ENCODE measurements around the gene ERN2.

The ERN2 gene

DNA sequence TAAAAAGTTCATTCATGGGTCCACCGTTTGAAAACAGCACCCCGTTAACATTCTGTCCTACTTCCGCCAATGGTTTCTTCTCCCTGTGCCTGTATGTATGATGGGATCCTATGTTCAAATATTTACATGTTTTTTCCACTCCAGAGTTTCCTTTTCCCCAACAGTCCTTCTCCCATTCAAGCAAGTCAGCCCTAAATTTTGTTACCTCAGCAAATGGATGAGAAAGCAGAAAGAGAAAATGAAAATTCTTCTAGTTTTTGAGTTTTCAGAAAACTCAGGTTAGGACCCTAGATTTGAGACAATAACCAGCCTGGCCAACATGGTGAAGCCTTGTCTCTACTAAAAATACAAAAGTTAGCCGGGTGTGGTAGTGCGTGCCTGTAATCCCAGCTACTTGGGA is 3.5 kb upstream of the ERN2 start:
- DNase-seq: no peak

- no peak for DNase-seq
Measured at GRCh38 chr16:23711785-23712184, 1.2 kb downstream of the ERN2 start.

DNA sequence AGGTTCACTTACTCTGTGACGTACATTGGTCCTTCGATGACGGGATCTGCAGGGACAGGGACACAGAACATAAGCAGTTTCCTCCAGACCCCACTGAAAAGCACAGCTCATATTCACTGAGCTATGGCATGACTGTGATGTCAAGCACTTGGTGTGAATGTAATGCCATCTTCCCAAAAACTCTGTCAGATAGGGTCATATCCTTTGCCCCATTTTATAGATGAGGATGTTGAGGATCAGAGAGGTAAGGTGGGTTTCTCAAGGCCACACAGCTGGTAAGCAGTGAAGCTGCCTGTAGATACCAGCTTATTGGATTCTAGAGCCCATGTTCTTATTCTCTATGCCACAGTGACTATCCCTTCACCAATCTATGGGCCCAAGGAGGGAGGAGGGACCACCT is 2.5 kb downstream of the ERN2 start:
- no peak for DNase-seq

GRCh38 chr16:23710008-23710407 is 3.0 kb downstream of the ERN2 start:
- no peak for DNase-seq

DNA sequence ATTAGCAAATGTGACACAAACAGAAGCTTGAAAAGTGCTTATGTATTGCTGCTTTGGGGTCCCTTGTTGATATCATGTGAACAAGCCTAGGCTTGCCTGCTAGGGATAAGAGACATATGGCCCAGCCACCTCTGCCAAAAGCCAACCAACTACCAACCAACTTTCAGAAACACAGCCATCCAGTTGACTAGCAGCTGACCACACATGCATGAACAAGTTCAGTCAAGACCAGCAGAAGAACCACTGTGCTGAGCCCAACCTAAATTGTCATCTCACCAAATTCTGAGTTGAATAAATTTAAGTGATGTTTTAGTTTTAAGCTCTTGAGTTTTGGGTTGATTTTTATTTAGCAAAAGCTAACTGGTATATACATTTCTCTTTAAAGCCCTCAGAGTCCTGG is 3.5 kb downstream of the ERN2 start:
- no peak for DNase-seq

DNA sequence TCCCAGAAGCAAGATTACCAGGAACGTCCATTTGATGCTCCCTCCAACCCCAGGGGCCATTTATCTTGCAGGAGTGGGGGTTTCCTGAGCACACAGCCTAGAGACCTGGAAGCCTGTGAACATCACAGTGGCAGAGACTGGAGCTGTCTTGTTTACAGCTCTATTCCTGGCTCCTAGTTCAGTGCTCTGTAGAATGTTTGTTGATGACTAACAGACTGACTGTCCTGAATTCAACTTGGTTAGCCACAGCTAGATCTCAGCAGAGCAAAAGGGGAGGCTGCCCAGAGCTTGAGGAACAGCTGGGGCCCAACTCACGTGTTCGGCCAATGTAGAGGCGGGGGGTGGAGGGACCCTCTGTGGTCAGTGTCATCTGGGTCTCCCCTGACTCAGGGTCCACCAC is 6.6 kb downstream of the ERN2 start:
- DNase-seq: no peak

GRCh38 chr16:23705517-23705902 is 7.5 kb downstream of the ERN2 start:
- DNase-seq: no peak

DNA sequence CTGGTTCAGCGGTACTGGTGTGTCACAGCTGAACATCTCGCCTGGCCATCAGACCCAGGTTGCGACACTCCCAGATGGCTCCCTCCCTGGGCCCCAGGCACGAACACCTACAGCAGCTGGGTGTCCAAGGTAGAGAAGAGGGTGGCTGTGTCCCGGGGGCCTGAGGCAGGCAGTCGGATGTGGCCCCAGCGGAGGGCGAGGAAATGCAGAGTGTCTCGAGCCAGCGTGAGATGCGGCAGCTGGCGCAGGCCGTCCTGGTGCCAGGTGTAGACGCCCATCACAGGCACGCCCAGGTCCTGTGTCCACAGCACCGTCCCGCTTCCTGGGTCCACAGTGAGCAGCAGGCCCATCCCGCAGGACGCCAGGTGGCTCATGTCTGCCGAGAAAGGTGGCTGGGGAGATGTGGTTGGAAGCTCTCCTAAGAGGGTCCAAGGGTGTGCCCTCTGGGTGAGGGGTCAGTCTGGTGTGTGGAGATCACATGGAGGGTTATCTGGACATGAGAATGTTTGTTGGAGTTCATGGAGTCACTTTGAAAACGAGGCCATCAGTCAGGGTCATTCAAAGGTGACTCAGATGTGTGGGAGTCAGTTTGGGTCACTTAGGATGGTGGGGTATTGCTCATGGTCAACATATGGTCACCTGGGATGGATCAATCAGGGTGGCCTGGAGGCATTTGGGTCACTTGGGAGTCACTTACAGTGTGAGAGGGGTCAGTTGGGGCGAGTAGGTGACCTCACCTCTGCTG is 8.1 kb downstream of the ERN2 start:
- DNase-seq: no peak

- DNase-seq: no peak
Measured at GRCh38 chr16:23702951-23703350, 10.1 kb downstream of the ERN2 start.

DNA sequence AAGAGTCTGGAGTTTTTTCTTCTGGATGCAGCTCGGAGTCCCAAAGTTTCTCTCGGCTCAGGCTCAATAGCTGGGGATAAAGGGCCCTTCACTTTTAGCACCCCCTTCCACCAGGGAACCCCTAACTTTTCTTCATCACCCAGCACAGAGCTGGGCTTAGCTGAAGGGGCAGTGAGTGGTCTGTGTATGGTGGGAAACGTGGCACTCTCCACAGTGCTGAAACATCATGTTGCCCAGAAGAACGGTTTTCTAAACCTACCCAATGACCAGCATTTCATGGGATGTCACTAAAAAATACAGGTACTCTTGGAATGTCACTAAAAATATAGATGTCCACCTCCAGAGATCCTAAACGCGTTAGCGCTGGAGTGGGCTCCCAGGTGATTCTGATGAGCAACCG is 12.0 kb downstream of the ERN2 start:
- no peak for DNase-seq

GRCh38 chr16:23700509-23700908 is 12.5 kb downstream of the ERN2 start:
- DNase-seq: no peak

DNA sequence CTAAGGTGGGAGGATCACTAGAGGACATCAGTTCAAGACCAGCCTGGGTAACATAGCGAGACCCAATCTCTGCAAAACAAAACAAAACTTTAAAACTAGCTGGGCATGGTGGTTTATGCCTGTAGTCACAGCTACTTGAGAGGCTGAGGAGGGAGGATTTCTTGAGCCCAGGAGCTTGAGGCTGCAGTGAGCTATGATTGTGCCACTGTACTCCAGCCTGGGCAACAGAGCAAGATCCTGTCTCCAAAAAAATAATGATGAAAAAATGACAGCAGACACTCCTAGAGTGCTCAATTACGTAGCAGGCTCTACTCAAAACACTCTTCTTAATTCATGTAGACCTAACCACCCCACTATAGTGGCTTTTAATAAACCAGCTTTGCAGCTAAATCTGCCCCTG is 12.9 kb downstream of the ERN2 start:
- no peak for DNase-seq

GRCh38 chr16:23699100-23699499 is 13.9 kb downstream of the ERN2 start:
- DNase-seq: no peak

- DNase-seq: no peak
Measured at GRCh38 chr16:23695756-23696155, 17.3 kb downstream of the ERN2 start.

GRCh38 chr16:23694644-23695373 is 18.2 kb downstream of the ERN2 start:
- peak; percentile 80 for DNase-seq

DNA sequence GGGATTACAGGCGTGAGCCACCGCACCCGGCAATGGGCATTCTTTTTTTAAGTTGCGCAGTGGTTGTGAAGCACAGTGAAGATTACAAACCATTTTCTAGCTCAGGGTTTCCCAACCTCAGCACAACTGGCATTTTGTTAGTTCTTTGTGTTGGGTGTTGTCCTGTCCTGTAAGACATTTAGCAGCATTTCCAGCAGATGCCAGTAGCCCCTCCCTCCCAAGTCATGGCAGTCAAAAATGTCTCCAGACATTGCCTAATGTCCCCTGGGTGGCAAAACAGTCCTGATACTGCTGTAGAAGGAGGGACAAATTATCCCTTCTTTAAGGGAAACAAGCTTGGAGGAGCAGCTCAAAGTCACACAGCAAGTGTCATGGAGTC is 18.8 kb downstream of the ERN2 start:
- no peak for DNase-seq

- DNase-seq: no peak
Measured at GRCh38 chr16:23692190-23692837, 20.7 kb downstream of the ERN2 start.

- no peak for DNase-seq
Measured at GRCh38 chr16:23691483-23692189, 21.4 kb downstream of the ERN2 start.

GRCh38 chr16:23690771-23691482 is 22.1 kb downstream of the ERN2 start:
- DNase-seq: no peak

DNA sequence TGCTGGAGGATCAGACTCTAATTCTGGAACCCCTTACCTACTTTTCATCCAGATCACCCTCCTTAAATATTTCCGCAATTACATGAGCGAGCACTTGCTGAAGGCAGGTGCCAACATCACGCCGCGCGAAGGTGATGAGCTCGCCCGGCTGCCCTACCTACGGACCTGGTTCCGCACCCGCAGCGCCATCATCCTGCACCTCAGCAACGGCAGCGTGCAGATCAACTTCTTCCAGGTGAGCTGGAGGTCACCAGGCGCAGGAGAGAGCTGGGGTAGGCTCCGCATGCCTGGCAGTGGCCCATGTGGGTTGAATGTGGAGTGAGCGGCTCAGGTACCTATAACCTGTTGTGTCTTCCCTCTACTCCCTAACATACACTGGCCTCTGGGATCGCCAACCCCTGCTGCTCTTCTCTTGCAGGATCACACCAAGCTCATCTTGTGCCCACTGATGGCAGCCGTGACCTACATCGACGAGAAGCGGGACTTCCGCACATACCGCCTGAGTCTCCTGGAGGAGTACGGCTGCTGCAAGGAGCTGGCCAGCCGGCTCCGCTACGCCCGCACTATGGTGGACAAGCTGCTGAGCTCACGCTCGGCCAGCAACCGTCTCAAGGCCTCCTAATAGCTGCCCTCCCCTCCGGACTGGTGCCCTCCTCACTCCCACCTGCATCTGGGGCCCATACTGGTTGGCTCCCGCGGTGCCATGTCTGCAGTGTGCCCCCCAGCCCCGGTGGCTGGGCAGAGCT is 23.4 kb downstream of the ERN2 start:
- DNase-seq: no peak

DNA sequence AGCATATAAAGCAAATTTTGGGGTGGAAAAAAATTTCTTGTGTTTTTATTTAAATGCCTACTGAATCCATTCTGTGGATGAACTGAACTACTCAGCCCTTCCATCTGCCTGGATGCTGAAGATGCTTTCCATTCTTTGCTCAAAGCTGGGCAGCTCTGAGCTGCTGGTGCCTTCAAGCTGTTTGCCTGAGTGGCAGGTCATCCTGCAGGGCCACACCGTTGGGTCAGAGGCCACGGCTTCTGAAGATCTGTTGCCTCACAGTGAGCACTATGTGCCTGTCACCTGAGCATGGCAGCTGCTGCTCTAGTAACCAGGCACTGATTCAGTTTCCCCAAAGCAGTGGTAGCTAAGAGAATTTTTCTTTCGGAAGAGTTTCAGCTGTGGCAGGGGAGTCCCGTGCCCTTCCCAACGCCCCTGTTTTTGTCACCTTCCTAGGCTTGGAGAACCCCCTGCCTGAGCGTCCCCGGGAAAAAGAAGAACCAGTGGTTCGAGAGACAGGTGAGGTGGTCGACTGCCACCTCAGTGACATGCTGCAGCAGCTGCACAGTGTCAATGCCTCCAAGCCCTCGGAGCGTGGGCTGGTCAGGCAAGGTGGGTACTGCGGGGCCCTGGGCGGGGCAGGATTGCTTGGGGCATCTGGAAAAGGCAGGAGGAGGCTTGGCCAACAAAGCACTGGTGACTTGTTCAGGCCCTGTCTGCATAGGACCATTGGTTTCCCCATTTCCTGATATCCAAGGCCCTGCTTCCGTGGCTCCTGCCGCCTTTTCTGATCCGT is 25.8 kb downstream of the ERN2 start:
- DNase-seq: no peak

Data from eye (tissue), 1 donor.